Activated CD4-positive, alpha-beta T cell treated with anti-CD3 and anti-CD28 coated beads, Interleukin-2, amount 50 U/mL, for 24 hours (primary cell): ENCODE data around the gene MNT.

Experiments
- DNase-seq, 2 donors: peaks; one replicate each; pipeline ENCODE4 v3.0.0-alpha.2; 2020; ENCODE audit warnings: low read depth in 1 of 2, low spot score in 1 of 2

MNT gene

GRCh38 chr17:2383628-2384167, 17.2 kb downstream of the MNT start:
- no peak for DNase-seq

GRCh38 chr17:2380950-2381649, 19.8 kb downstream of the MNT start:
- DNase-seq, result no peak

- DNase-seq, result no peak
Observed at GRCh38 chr17:2380226-2380922, 20.5 kb downstream of the MNT start.

- DNase-seq, result no peak
Observed at GRCh38 chr17:2379489-2380225, 21.2 kb downstream of the MNT start.

- DNase-seq, result no peak
Observed at GRCh38 chr17:2378905-2379304, 22.0 kb downstream of the MNT start.

- DNase-seq, result no peak
Observed at GRCh38 chr17:2377659-2378058, 23.2 kb downstream of the MNT start.

GRCh38 chr17:2376107-2376506, 24.8 kb downstream of the MNT start:
- DNase-seq, result no peak

- no peak for DNase-seq
Observed at GRCh38 chr17:2375406-2375805, 25.5 kb downstream of the MNT start.

GRCh38 chr17:2374549-2375285, 26.1 kb downstream of the MNT start:
- no peak for DNase-seq

GRCh38 chr17:2373179-2373578, 27.7 kb downstream of the MNT start:
- DNase-seq, result no peak

- no peak for DNase-seq
Observed at GRCh38 chr17:2372681-2373080, 28.2 kb downstream of the MNT start.

GRCh38 chr17:2372180-2372579, 28.7 kb downstream of the MNT start:
- DNase-seq, result no peak

- no peak for DNase-seq
Observed at GRCh38 chr17:2371183-2372130, 29.4 kb downstream of the MNT start.

GRCh38 chr17:2370211-2370589, 30.7 kb downstream of the MNT start:
- DNase-seq, result no peak

GRCh38 chr17:2369551-2370210, 31.2 kb downstream of the MNT start:
- no peak for DNase-seq

GRCh38 chr17:2369039-2369438, 31.8 kb downstream of the MNT start:
- no peak for DNase-seq

GRCh38 chr17:2368359-2368758, 32.5 kb downstream of the MNT start:
- DNase-seq, result no peak

- DNase-seq, result no peak
Observed at GRCh38 chr17:2366747-2367494, 33.9 kb downstream of the MNT start.

GRCh38 chr17:2365132-2365531, 35.7 kb downstream of the MNT start:
- DNase-seq, result no peak
